Fibroblast of pulmonary artery (primary cell): ENCODE results near the gene DCLK3.

Experiments
- DNase-seq: peaks from one replicate; pipeline ENCODE4 v3.0.0-alpha.2; 2010; ENCODE audit warnings: low read depth
- H3K4me3 ChIP-seq: replicated peaks from 2 replicates; pipeline ENCODE4 v1.5.1; 2011; ENCODE audit warnings: low read depth, mild to moderate bottlenecking, control low read depth, low read length, moderate library complexity
- TF ChIP-seq, protein P1 (sequence below): IDR thresholded peaks from 2 replicates; pipeline ENCODE4 v1.5.1; 2011; ENCODE audit warnings: mild to moderate bottlenecking, control low read depth, low read length, inconsistent platforms; ENCODE audit errors: missing control alignments

The DCLK3 gene

DNA sequence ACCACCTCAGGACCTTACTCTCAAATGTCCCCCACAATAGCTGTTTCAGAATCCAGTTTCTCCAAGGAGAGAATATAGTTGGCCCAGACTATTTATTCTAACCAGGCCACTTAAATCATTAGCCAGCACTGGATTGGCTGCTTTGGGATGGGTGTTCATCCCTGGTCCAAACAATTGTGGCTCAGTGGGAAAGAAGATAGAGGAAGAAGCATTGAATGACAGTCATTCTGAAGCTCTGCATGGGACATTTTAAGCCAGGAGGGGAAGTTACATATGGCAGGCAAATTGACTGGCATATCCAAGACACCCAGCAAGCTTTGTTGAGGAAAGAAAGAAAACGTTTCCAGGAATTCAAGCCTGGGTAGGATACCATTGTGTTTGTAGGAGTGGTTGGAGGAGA lies 5.6 kb upstream of the DCLK3 start:
- TF ChIP-seq, protein P1, sequence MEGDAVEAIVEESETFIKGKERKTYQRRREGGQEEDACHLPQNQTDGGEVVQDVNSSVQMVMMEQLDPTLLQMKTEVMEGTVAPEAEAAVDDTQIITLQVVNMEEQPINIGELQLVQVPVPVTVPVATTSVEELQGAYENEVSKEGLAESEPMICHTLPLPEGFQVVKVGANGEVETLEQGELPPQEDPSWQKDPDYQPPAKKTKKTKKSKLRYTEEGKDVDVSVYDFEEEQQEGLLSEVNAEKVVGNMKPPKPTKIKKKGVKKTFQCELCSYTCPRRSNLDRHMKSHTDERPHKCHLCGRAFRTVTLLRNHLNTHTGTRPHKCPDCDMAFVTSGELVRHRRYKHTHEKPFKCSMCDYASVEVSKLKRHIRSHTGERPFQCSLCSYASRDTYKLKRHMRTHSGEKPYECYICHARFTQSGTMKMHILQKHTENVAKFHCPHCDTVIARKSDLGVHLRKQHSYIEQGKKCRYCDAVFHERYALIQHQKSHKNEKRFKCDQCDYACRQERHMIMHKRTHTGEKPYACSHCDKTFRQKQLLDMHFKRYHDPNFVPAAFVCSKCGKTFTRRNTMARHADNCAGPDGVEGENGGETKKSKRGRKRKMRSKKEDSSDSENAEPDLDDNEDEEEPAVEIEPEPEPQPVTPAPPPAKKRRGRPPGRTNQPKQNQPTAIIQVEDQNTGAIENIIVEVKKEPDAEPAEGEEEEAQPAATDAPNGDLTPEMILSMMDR = no peak
- no peak for DNase-seq
- H3K4me3 ChIP-seq = no peak overlapping the region

DNA sequence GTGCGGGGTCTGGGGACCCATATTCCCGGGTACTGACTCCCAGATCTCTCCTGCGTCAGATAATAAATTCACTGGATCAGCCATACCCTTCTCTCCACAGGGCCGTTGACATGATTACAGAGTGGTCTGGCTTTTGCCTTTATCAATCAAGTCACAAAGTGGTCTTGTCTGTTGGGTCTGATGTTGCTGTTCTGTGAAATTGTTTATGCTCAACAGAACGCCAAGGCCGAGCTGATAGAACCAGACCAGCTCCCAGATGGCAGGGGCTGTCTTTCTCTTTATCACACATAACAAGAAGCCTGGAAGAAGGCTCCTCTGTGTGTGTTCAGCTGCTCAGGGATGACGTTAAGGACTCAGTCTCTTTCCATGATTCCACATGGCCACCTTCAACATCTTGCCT lies 751 bp upstream of the DCLK3 start:
- DNase-seq = no peak
- TF ChIP-seq, protein P1 = no peak
- no peak overlapping the region for H3K4me3 ChIP-seq

DNA sequence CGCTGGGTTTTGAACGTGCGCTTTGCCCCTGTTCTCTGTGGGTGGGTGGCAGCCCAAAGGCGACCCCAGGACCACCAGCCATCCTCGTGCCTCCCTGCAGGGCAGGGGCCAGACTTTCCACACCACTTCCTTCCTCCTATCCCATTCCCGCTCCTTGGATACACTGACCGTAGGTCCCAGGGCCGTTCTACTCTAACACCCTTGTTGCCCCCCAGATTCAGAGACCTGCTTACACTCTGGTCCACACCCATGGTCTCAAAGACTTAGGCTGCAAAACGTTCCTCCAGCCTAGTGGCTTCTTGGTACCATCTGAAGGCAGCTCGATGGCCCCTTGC lies 318 bp upstream of the DCLK3 start:
- H3K4me3 ChIP-seq = no peak overlapping the region
- TF ChIP-seq, protein P1 = no peak
- no peak for DNase-seq

DNA sequence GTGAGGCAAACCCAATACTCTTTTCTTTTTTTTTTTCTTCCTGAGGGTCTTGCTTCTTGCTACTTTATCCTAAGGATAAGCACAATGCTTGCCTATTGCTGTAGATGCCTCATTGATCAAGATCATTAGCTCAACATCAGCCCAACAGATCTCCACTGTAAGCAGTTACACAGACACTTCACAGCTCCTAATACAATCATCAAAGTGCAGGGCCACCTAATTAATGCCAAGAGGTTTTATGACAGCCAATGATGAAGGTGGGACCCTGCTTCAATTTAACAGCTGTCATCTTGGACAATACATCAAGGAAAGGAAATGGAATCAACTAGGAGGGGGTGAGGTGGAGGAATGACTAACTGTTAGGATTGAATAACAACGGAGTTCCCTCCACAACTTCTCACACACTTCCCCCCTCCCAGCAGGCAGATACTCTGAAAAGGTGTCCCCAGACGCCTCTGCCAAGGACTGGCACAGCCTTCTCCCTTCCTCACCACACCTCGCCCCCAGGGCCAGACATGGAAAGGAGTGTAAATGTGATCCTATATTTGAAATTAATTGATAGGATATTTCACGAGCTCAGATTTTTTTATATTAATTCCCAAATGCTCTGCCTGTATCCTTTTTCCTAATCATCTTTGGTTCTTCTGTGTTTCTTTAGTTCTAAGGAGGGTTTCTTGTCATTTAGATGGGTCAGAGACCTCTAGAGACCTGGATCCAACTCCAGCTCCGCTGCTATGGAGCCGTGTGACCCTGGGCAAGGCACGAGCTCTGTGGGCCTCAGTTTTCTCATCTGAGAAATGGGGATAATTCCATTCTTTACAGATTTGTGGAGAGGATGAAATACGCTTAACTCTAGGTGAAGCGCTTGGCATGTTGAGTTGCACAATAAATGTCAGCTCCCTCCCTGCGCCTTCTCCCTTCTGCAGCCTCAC lies 1.2 kb downstream of the DCLK3 start:
- DNase-seq = no peak
- no peak overlapping the region for H3K4me3 ChIP-seq
- TF ChIP-seq, protein P1 = no peak

DNA sequence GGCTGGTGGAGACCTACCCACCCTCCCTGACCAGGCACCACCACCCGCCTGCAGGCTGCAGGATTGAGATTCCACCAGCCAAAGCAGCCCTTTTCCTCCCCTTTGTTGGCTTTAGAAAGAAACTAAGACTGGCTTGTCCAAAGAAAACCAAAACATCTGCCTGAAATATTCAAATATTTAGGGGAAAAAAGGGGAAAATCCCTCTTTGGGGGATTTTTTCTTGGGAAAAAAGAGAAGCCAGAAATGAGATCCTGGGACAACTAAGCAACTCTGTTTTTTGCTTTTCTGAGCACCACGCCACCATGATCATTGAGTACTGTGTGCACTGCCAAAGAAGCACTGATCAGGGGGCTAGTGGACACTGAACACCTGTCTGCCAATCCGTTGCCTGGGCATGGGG lies 2.6 kb downstream of the DCLK3 start:
- H3K4me3 ChIP-seq = no peak overlapping the region
- TF ChIP-seq, protein P1 = no peak
- no peak for DNase-seq

DNA sequence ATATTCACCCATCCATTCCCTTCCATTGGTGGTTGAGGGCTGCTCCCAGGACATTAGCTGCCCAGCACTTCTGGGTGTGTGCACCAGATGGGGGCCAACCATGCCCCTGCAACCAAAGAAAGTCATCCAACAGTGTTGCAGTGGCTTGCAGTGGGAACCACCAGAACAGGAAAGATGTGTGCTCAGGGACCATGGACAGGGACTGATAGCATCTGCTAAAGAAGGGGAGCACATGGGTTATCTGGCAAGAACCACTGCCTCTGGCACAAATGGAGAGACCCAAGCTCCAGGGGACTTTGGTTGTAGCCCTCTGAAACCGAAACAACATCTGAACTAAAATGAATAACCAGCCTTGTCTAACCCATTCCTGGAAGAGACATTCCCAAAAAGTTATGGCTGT lies 8.1 kb downstream of the DCLK3 start:
- TF ChIP-seq, protein P1 = no peak

DNA sequence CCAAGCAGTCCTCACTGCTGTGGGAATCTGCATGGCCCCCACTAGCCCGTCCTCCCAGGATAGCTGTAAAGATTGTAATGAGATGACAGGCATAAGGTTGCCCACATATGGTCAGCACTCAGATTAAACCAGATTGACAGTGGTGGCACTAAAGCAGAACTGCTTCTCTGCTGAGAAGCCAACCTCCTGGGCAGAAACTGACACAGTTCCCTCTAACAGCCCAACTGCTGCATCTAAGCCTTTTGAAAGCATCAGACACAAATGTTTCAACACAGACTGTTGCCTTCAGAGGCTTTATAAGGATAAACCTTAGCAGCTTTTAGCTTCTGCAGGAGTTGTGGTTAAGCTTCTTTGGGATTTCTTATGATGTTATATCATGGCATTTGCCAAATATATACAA lies 13.0 kb downstream of the DCLK3 start:
- H3K4me3 ChIP-seq = no peak overlapping the region
- TF ChIP-seq, protein P1 = no peak
- DNase-seq = no peak

More for the DNA sequence above, 8.1 kb downstream of the DCLK3 start:
- no peak overlapping the region for H3K4me3 ChIP-seq
- peak; percentile 3 for DNase-seq
